ENCODE measurements around the gene C1orf21.

The C1orf21 gene

GRCh38 chr1:184556665-184557064 is 169.8 kb downstream of the C1orf21 start:
- H2AFZ ChIP-seq, result no peak overlapping the region
- H3K4me1 ChIP-seq, result no peaks in the 10 kb centered on the region
- H3K27ac ChIP-seq, result no peak overlapping the region
- H3K4me3 ChIP-seq (ENCODE audit: low read depth, low read length), result no peak overlapping the region
- TF ChIP-seq, protein P1, sequence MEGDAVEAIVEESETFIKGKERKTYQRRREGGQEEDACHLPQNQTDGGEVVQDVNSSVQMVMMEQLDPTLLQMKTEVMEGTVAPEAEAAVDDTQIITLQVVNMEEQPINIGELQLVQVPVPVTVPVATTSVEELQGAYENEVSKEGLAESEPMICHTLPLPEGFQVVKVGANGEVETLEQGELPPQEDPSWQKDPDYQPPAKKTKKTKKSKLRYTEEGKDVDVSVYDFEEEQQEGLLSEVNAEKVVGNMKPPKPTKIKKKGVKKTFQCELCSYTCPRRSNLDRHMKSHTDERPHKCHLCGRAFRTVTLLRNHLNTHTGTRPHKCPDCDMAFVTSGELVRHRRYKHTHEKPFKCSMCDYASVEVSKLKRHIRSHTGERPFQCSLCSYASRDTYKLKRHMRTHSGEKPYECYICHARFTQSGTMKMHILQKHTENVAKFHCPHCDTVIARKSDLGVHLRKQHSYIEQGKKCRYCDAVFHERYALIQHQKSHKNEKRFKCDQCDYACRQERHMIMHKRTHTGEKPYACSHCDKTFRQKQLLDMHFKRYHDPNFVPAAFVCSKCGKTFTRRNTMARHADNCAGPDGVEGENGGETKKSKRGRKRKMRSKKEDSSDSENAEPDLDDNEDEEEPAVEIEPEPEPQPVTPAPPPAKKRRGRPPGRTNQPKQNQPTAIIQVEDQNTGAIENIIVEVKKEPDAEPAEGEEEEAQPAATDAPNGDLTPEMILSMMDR (IDR thresholded peaks at IDR 0.05), result no peak
- no peaks in the 10 kb centered on the region for H3K36me3 ChIP-seq (ENCODE audit: control insufficient read depth, insufficient read depth, low read length)
- H3K4me2 ChIP-seq (ENCODE audit: low read length), result no peak overlapping the region
- no peaks in the 10 kb centered on the region for H3K9me3 ChIP-seq (ENCODE audit: control insufficient read depth, low read length)
- no peaks in the 10 kb centered on the region for H3K79me2 ChIP-seq
- H3K27me3 ChIP-seq (ENCODE audit: control insufficient read depth, insufficient read depth, low read length), result no peaks in the 10 kb centered on the region
- H3K9ac ChIP-seq, result no peak overlapping the region

- H3K9ac ChIP-seq, result no peak overlapping the region
- no peaks in the 10 kb centered on the region for H3K9me3 ChIP-seq (ENCODE audit: control insufficient read depth, low read length)
- H3K36me3 ChIP-seq (ENCODE audit: control insufficient read depth, insufficient read depth, low read length), result no peaks in the 10 kb centered on the region
- H2AFZ ChIP-seq, result no peak overlapping the region
- no peak overlapping the region for H3K4me2 ChIP-seq (ENCODE audit: low read length)
- H3K4me3 ChIP-seq (ENCODE audit: low read depth, low read length), result no peak overlapping the region
- H3K4me1 ChIP-seq, result no peaks in the 10 kb centered on the region
- no peak overlapping the region for H3K27ac ChIP-seq
- H3K27me3 ChIP-seq (ENCODE audit: control insufficient read depth, insufficient read depth, low read length), result no peaks in the 10 kb centered on the region
- H3K79me2 ChIP-seq, result no peaks in the 10 kb centered on the region
- TF ChIP-seq, protein P1 (IDR thresholded peaks at IDR 0.05), result no peak
Measured at GRCh38 chr1:184557423-184558347, 170.9 kb downstream of the C1orf21 start.

- TF ChIP-seq, protein P1 (IDR thresholded peaks at IDR 0.05), result no peak
Measured at GRCh38 chr1:184558691-184559090, 171.9 kb downstream of the C1orf21 start.

DNA sequence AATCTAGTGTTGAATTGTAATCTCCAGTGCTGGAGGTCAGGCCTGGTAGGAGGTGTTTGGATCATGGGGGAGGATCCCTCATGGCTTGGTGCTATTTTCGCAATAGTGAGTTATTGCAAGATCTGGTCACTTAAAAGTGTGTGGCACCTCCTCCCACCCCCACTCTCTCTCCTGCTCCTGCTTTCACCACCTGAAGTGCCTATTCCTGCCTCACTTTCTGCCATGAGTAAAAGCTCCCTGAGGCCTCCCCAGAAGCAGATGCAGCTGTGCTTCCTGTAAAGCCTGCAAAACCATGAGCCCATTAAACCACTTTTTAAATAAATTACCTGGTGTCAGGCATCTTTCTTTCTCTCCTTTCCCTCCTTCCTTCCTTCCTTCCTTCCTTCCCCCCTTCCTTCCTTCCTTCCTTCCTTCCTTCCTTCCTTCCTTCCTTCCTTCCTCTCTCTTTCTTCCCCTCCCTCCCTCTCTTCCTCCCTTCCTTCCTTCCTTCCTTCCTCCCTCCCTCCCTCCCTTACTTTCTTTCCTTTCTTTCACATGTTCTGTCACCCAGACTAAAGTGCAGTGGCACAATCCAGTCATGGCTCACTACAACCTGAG is 172.4 kb downstream of the C1orf21 start:
- no peak overlapping the region for H2AFZ ChIP-seq
- H3K27ac ChIP-seq, result no peak overlapping the region
- no peaks in the 10 kb centered on the region for H3K9me3 ChIP-seq (ENCODE audit: control insufficient read depth, low read length)
- no peaks in the 10 kb centered on the region for H3K27me3 ChIP-seq (ENCODE audit: control insufficient read depth, insufficient read depth, low read length)
- H3K4me1 ChIP-seq, result no peaks in the 10 kb centered on the region
- no peaks in the 10 kb centered on the region for H3K36me3 ChIP-seq (ENCODE audit: control insufficient read depth, insufficient read depth, low read length)
- no peak overlapping the region for H3K4me3 ChIP-seq (ENCODE audit: low read depth, low read length)
- no peak overlapping the region for H3K4me2 ChIP-seq (ENCODE audit: low read length)
- no peak overlapping the region for H3K9ac ChIP-seq
- TF ChIP-seq, protein P1 (IDR thresholded peaks at IDR 0.05), result no peak
- no peaks in the 10 kb centered on the region for H3K79me2 ChIP-seq

More at GRCh38 chr1:184558691-184559090, 171.9 kb downstream of the C1orf21 start:
- no peaks in the 10 kb centered on the region for H3K36me3 ChIP-seq (ENCODE audit: control insufficient read depth, insufficient read depth, low read length)
- H3K4me2 ChIP-seq (ENCODE audit: low read length), result no peak overlapping the region
- no peaks in the 10 kb centered on the region for H3K4me1 ChIP-seq
- H3K79me2 ChIP-seq, result no peaks in the 10 kb centered on the region
- H3K4me3 ChIP-seq (ENCODE audit: low read depth, low read length), result no peak overlapping the region
- no peaks in the 10 kb centered on the region for H3K9me3 ChIP-seq (ENCODE audit: control insufficient read depth, low read length)
- H3K9ac ChIP-seq, result no peak overlapping the region
- no peaks in the 10 kb centered on the region for H3K27me3 ChIP-seq (ENCODE audit: control insufficient read depth, insufficient read depth, low read length)
- H3K27ac ChIP-seq, result no peak overlapping the region
- no peak overlapping the region for H2AFZ ChIP-seq

All from parathyroid adenoma (tissue), 2 donors.